Adrenal gland (tissue), 5 donors: Measurements from ENCODE around the gene TXNDC2.

ENCODE experiments used
- POLR2A ChIP-seq, 2 donors: fragments of 450-650 bp; IDR thresholded peaks; one replicate each; pipeline ENCODE4 v1.6.1; 2017; ENCODE audit warnings: antibody characterized with exemption in 2 of 2, mild to moderate bottlenecking in 2 of 2, moderate library complexity in 1 of 2
- TF ChIP-seq, protein P1 (sequence below), 6 experiments: fragments of 450-650 bp in 4 of 6; fragments of 200-600 bp in 2 of 6; sonication (generic) in 1 of 6; IDR thresholded peaks; 1 replicate in 5 of 6; 2 replicates in 1 of 6; pipeline versions ENCODE4 v1.5.1 to v1.8.0; 2016 to 2021; ENCODE audit warnings: antibody characterized with exemption in 6 of 6, mild to moderate bottlenecking in 2 of 6, moderate library complexity in 1 of 6
- donor health status: DM: no; HTN: no; CAD: no.

DNA sequence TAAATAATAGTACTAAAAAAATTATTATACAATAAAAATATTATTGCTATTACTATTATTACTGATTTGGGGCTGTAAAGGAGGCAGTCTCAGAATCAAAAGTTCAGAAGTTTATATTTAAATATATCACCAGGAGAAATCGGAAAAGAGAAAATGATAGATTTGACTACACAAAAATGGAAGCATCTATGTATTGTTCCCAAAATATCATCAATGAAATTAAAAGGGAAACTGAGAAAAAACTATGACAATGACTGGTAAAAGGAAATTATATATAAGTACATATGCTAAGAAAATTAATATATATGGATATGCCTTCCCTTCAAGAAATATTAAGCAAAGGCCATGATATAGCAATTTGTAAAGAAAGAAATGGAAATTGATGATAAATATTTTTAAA, 7.7 kb upstream of the TXNDC2 start:
- TF ChIP-seq, protein P1, sequence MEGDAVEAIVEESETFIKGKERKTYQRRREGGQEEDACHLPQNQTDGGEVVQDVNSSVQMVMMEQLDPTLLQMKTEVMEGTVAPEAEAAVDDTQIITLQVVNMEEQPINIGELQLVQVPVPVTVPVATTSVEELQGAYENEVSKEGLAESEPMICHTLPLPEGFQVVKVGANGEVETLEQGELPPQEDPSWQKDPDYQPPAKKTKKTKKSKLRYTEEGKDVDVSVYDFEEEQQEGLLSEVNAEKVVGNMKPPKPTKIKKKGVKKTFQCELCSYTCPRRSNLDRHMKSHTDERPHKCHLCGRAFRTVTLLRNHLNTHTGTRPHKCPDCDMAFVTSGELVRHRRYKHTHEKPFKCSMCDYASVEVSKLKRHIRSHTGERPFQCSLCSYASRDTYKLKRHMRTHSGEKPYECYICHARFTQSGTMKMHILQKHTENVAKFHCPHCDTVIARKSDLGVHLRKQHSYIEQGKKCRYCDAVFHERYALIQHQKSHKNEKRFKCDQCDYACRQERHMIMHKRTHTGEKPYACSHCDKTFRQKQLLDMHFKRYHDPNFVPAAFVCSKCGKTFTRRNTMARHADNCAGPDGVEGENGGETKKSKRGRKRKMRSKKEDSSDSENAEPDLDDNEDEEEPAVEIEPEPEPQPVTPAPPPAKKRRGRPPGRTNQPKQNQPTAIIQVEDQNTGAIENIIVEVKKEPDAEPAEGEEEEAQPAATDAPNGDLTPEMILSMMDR (IDR thresholded peaks at IDR 0.05), result no peak
- no peak for TF ChIP-seq POLR2A (IDR thresholded peaks at IDR 0.05)
